Stimulated activated CD4-positive, alpha-beta T cell treated with anti-CD3 and anti-CD28 coated beads, TNF-alpha, amount 100 ng/mL, for 1 hour (primary cell): Measurements from ENCODE around the gene ZNF860.

Source experiments
- DNase-seq, 3 donors: peaks; one replicate each; pipeline ENCODE4 v3.0.0-alpha.2; 2020; ENCODE audit warnings: low read depth in 3 of 3, low spot score in 1 of 3

ZNF860 gene

GRCh38 chr3:31981206-31982181 is at the start of gene ZNF860, which contains the start of gene OSBPL10:
ZNF860 (plus strand) TSS chr3:31981750; CDS start chr3:31989080, 7,330 bp downstream.
OSBPL10 (minus strand) TSS chr3:31981262; CDS start chr3:31981179, 83 bp downstream.
- DNase-seq = peak in 1 of 3 donors; percentile 7

GRCh38 chr3:31932990-31933389 is 48.6 kb upstream of the ZNF860 start:
- no peak for DNase-seq

- no peak for DNase-seq
Measured at GRCh38 chr3:31934018-31934417, 47.5 kb upstream of the ZNF860 start.

GRCh38 chr3:31934866-31935265 is 46.7 kb upstream of the ZNF860 start:
- no peak for DNase-seq

- DNase-seq = no peak
Measured at GRCh38 chr3:31936420-31937060, 45.0 kb upstream of the ZNF860 start.

- no peak for DNase-seq
Measured at GRCh38 chr3:31937225-31937624, 44.3 kb upstream of the ZNF860 start.

- no peak for DNase-seq
Measured at GRCh38 chr3:31942446-31942845, 39.1 kb upstream of the ZNF860 start.

GRCh38 chr3:31943041-31943440 is 38.5 kb upstream of the ZNF860 start:
- DNase-seq = no peak

GRCh38 chr3:31945738-31946052 is 35.9 kb upstream of the ZNF860 start:
- no peak for DNase-seq

GRCh38 chr3:31946484-31947081 is 35.0 kb upstream of the ZNF860 start:
- DNase-seq = no peak

GRCh38 chr3:31947162-31947561 is 34.4 kb upstream of the ZNF860 start:
- DNase-seq = no peak

GRCh38 chr3:31947671-31948091 is 33.9 kb upstream of the ZNF860 start:
- no peak for DNase-seq

- no peak for DNase-seq
Measured at GRCh38 chr3:31948280-31948679, 33.3 kb upstream of the ZNF860 start.

- DNase-seq = no peak
Measured at GRCh38 chr3:31952205-31952604, 29.3 kb upstream of the ZNF860 start.

- DNase-seq = no peak
Measured at GRCh38 chr3:31953091-31953490, 28.5 kb upstream of the ZNF860 start.

GRCh38 chr3:31953636-31954035 is 27.9 kb upstream of the ZNF860 start:
- no peak for DNase-seq

GRCh38 chr3:31955581-31955980 is 26.0 kb upstream of the ZNF860 start:
- no peak for DNase-seq

GRCh38 chr3:31957106-31957505 is 24.4 kb upstream of the ZNF860 start:
- DNase-seq = no peak

GRCh38 chr3:31958701-31959152 is 22.8 kb upstream of the ZNF860 start:
- DNase-seq = no peak

GRCh38 chr3:31959251-31959650 is 22.3 kb upstream of the ZNF860 start:
- no peak for DNase-seq

GRCh38 chr3:31959951-31960792 is 21.4 kb upstream of the ZNF860 start:
- no peak for DNase-seq
